ENCODE results near the gene KCND2.

The KCND2 gene

GRCh38 chr7:120304674-120305073 is 31.7 kb downstream of the KCND2 start:
- H3K27ac ChIP-seq = no peak overlapping the region
- no peak overlapping the region for H3K4me3 ChIP-seq

GRCh38 chr7:120307991-120308545 is 35.1 kb downstream of the KCND2 start:
- Histone ChIP-seq H3K4me3 (no peak overlapping the region), H3K27ac (no peak overlapping the region)

- H3K27ac ChIP-seq = no peak overlapping the region
- no peak overlapping the region for H3K4me3 ChIP-seq
Measured at GRCh38 chr7:120311028-120311788, 38.2 kb downstream of the KCND2 start.

GRCh38 chr7:120320218-120320961 is 47.4 kb downstream of the KCND2 start:
- Histone ChIP-seq H3K4me3 (no peak overlapping the region), H3K27ac (no peak overlapping the region)

GRCh38 chr7:120327054-120327453 is 54.1 kb downstream of the KCND2 start:
- no peak overlapping the region for H3K27ac ChIP-seq

GRCh38 chr7:120332433-120332832 is 59.5 kb downstream of the KCND2 start:
- H3K27ac ChIP-seq = no peak overlapping the region
- no peak overlapping the region for H3K4me3 ChIP-seq

More at GRCh38 chr7:120327054-120327453, 54.1 kb downstream of the KCND2 start:
- no peak overlapping the region for H3K4me3 ChIP-seq

GRCh38 chr7:120334475-120334874 is 61.5 kb downstream of the KCND2 start:
- no peak overlapping the region for H3K4me3 ChIP-seq
- H3K27ac ChIP-seq = no peak overlapping the region

GRCh38 chr7:120337308-120337907 is 64.4 kb downstream of the KCND2 start:
- H3K4me3 ChIP-seq = no peak overlapping the region

GRCh38 chr7:120344276-120344675 is 71.3 kb downstream of the KCND2 start:
- Histone ChIP-seq H3K27ac (no peak overlapping the region), H3K4me3 (no peak overlapping the region)

More at GRCh38 chr7:120337308-120337907, 64.4 kb downstream of the KCND2 start:
- no peak overlapping the region for H3K27ac ChIP-seq

- no peak overlapping the region for H3K4me3 ChIP-seq
- H3K27ac ChIP-seq = no peak overlapping the region
Measured at GRCh38 chr7:120353171-120353570, 80.2 kb downstream of the KCND2 start.

- Histone ChIP-seq H3K4me3 (no peak overlapping the region), H3K27ac (no peak overlapping the region)
Measured at GRCh38 chr7:120360918-120361317, 87.9 kb downstream of the KCND2 start.

GRCh38 chr7:120363414-120363813 is 90.4 kb downstream of the KCND2 start:
- Histone ChIP-seq H3K4me3 (no peak overlapping the region), H3K27ac (no peak overlapping the region)

GRCh38 chr7:120370954-120371353 is 98.0 kb downstream of the KCND2 start:
- Histone ChIP-seq H3K27ac (no peak overlapping the region), H3K4me3 (no peak overlapping the region)

- Histone ChIP-seq H3K4me3 (no peak overlapping the region), H3K27ac (no peak overlapping the region)
Measured at GRCh38 chr7:120373174-120373573, 100.2 kb downstream of the KCND2 start.

- Histone ChIP-seq H3K27ac (no peak overlapping the region), H3K4me3 (no peak overlapping the region)
Measured at GRCh38 chr7:120394595-120394994, 121.6 kb downstream of the KCND2 start.

- H3K27ac ChIP-seq = no peak overlapping the region
- H3K4me3 ChIP-seq = no peak overlapping the region
Measured at GRCh38 chr7:120395526-120396019, 122.6 kb downstream of the KCND2 start.

- H3K27ac ChIP-seq = no peak overlapping the region
- H3K4me3 ChIP-seq = no peak overlapping the region
Measured at GRCh38 chr7:120398284-120399000, 125.5 kb downstream of the KCND2 start.

- Histone ChIP-seq H3K27ac (no peak overlapping the region), H3K4me3 (no peak overlapping the region)
Measured at GRCh38 chr7:120400806-120401455, 128.0 kb downstream of the KCND2 start.

GRCh38 chr7:120402079-120402767 is 129.2 kb downstream of the KCND2 start:
- H3K4me3 ChIP-seq = no peak overlapping the region
- H3K27ac ChIP-seq = no peak overlapping the region
